ENCODE data around the gene SHQ1. TPM values are rescaled to one million over a fixed set of nuclear protein-coding genes. Genes with fewer than 3 reads are reported as not detected.

Gene SHQ1
- total and polyA plus RNA-seq, 2 of the 4 experiments (the other 2 are of a cell fraction), result 10.4 to 19.4 TPM

DNA sequence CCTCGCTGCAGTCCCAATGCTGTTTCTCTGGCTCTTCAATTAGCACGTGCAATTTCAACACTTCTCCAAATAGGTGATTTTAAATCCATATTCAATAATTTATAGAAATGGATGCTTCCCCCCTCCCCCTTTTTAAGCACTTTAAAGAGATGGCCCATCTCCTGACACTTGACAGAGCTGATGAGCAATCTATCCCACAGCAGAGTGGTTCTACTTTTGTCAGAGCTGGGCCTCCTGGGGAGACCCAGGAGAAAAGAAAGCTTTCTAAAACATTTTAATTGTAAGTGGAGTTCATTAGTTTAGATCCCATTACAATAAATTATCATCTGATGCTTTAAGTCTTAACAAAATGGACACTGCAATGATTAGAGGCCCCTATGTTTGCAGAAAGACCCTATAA lies 127.7 kb downstream of the SHQ1 start:
- WGBS, 2 experiments (ENCODE audit: extremely low coverage in 2 of 2, insufficient read length in 1 of 2), result no CpG with 5 or more reads among the region's 2 CpGs
- CTCF ChIA-PET, result no interaction called here

More for the DNA sequence above, 127.7 kb downstream of the SHQ1 start:
- in situ Hi-C loops (cut with MboI; ENCODE audit: low sequenced_read_pairs) (no loop called here), intact Hi-C loops (cut with micrococcal nuclease) (no loop called here), dilution Hi-C loops (cut with HindIII; ENCODE audit: low sequenced_read_pairs, unreplicated experiment) (no loop called here)
- no peaks in the 10 kb centered on the region for H3K9me1 ChIP-seq (ENCODE audit: insufficient read depth, low read length)
- no peak overlapping the region for H3K14ac ChIP-seq (replicated peaks; ENCODE audit: low read depth, low read length)
- H3K56ac ChIP-seq (ENCODE audit: extremely low read depth, insufficient read depth, low read length), result no peak overlapping the region
- H2BK15ac ChIP-seq (ENCODE audit: low read depth, low read length), result no peak overlapping the region
- ATAC-seq (ENCODE audit: low read depth) (no peak), DNase-seq (no peak)
- no peak overlapping the region for H2BK5ac ChIP-seq (ENCODE audit: low read depth, low read length, poor library complexity, severe bottlenecking)
- H3K9me3 ChIP-seq (ENCODE audit: control insufficient read depth, insufficient read depth, low read length), result no peaks in the 10 kb centered on the region
- H3K4me1 ChIP-seq (ENCODE audit: control insufficient read depth, insufficient read depth, low read length), result peaks cover 3% of the 10 kb centered on the region
- TF ChIP-seq MAFK (IDR thresholded peaks at IDR 0.05; ENCODE audit: low read depth, low read length) (no peak), CEBPB (IDR thresholded peaks at IDR 0.05; ENCODE audit: low read depth, low read length) (no peak), RAD21 (IDR thresholded peaks at IDR 0.05; ENCODE audit: low read length) (no peak), RFX5 (IDR thresholded peaks at IDR 0.05; ENCODE audit: low read depth, low read length) (no peak), MAZ (IDR thresholded peaks at IDR 0.05; ENCODE audit: borderline replicate concordance, low read depth, low read length) (no peak), USF2 (IDR thresholded peaks at IDR 0.05; ENCODE audit: low read depth, low read length) (no peak), SMC3 (IDR thresholded peaks at IDR 0.05; ENCODE audit: low read depth, low read length) (no peak), MXI1 (IDR thresholded peaks at IDR 0.05; ENCODE audit: borderline replicate concordance, low read depth, low read length) (no peak), POLR2A (IDR thresholded peaks at IDR 0.05; ENCODE audit: low read depth, low read length) (no peak), ELK1 (IDR thresholded peaks at IDR 0.05; ENCODE audit: borderline replicate concordance, low read depth, low read length) (no peak), NFE2L2 (IDR thresholded peaks at IDR 0.05; ENCODE audit: low read depth, low read length) (no peak), FOS (IDR thresholded peaks at IDR 0.05; ENCODE audit: low read depth, low read length) (no peak), CHD1 (IDR thresholded peaks at IDR 0.05; ENCODE audit: low read depth, low read length) (no peak), RCOR1 (IDR thresholded peaks at IDR 0.05; ENCODE audit: insufficient replicate concordance, low read length) (no peak), CTCF (conservative IDR thresholded peaks at IDR 0.05; ENCODE audit: low read depth, low read length) (no peak), BHLHE40 (IDR thresholded peaks at IDR 0.05; ENCODE audit: low read depth, low read length) (no peak)
- no peak overlapping the region for H3K27ac ChIP-seq (ENCODE audit: insufficient read depth, low read length)
- no peak overlapping the region for H3K4me3 ChIP-seq (ENCODE audit: insufficient read depth, low read depth, low read length)
- BruUV-seq (replicated peaks), result no TSS peak
- no peak overlapping the region for H3K4me2 ChIP-seq (ENCODE audit: low read depth, low read length)
- no peaks in the 10 kb centered on the region for H4K20me1 ChIP-seq (ENCODE audit: insufficient read depth, low read length)
- H2AK9ac ChIP-seq (replicated peaks; ENCODE audit: low read depth, low read length, poor library complexity), result no peak overlapping the region
- no peak overlapping the region for H3K9ac ChIP-seq (ENCODE audit: low read depth, low read length)
- no peak overlapping the region for H4K91ac ChIP-seq (ENCODE audit: insufficient read depth, low read depth, low read length)
- no peak overlapping the region for H3K18ac ChIP-seq (ENCODE audit: low read depth, low read length)
- H3K23ac ChIP-seq (ENCODE audit: low read depth, low read length), result no peak overlapping the region
- H3K4ac ChIP-seq (ENCODE audit: low read depth, low read length), result no peak overlapping the region
- POLR2A ChIA-PET (ENCODE audit: unreplicated experiment), result no interaction called here
- no peak overlapping the region for H2BK120ac ChIP-seq (ENCODE audit: low read depth, low read length)
- no peak overlapping the region for H2AK5ac ChIP-seq (ENCODE audit: low read depth, low read length)
- no peak overlapping the region for H4K8ac ChIP-seq (ENCODE audit: low read depth in 2 of 2, low read length in 2 of 2)
- H2AFZ ChIP-seq (replicated peaks; ENCODE audit: low read length, poor library complexity), result no peak overlapping the region
- H3K27me3 ChIP-seq (ENCODE audit: control insufficient read depth, insufficient read depth, low read length), result no peaks in the 10 kb centered on the region; the same call in 1 of the 2 replicates
- H3K36me3 ChIP-seq (ENCODE audit: control insufficient read depth, insufficient read depth, low read length), result no peaks in the 10 kb centered on the region
- H4K5ac ChIP-seq (ENCODE audit: low read depth, low read length), result no peak overlapping the region
- no peaks in the 10 kb centered on the region for H3K79me1 ChIP-seq (ENCODE audit: low read depth in 1 of 2, low read length in 2 of 2)
- H2BK20ac ChIP-seq (ENCODE audit: low read depth, low read length), result no peak overlapping the region
